Kidney (tissue), 14 donors: ENCODE measurements around the gene SLC35F1. TPM values are rescaled to one million over a fixed set of nuclear protein-coding genes. Genes with fewer than 3 reads are reported as not detected.

Source experiments
- DNase-seq, 5 donors: peaks; one replicate each; pipeline ENCODE4 v3.0.0-alpha.2; 2013 to 2020
- FAIRE-seq: peaks from 2 replicates; lab custom pipeline; 2012; peaks lifted over from hg19 to GRCh38; lab: Jason Lieb, UNC
- H3K27ac ChIP-seq, 2 donors: one replicate each; pipeline ENCODE4 v1.7.0; 2013; ENCODE audit warnings: low read depth in 2 of 2, low read length in 2 of 2, inconsistent platforms in 1 of 2
- H3K27me3 ChIP-seq: one replicate; pipeline ENCODE4 v1.7.1; 2013; ENCODE audit warnings: low read length, inconsistent platforms; ENCODE audit not compliant: control insufficient read depth, insufficient read depth
- H3K36me3 ChIP-seq, 3 donors: one replicate each; pipeline versions ENCODE4 v1.7.0 to v1.7.1; 2013; ENCODE audit warnings: low read length in 3 of 3, control low read depth in 1 of 3, inconsistent platforms in 1 of 3; ENCODE audit not compliant: insufficient read depth in 3 of 3, control insufficient read depth in 2 of 3
- H3K4me1 ChIP-seq, 3 donors: one replicate each; pipeline versions ENCODE4 v1.7.0 to v1.7.1; 2013; ENCODE audit warnings: low read length in 3 of 3, inconsistent platforms in 1 of 3, low read depth in 1 of 3; ENCODE audit not compliant: control insufficient read depth in 2 of 3, insufficient read depth in 2 of 3
- H3K4me3 ChIP-seq, 3 donors: one replicate each; pipeline versions ENCODE4 v1.7.0 to v1.8.1; 2013; ENCODE audit warnings: low read length in 3 of 3, control low read depth in 1 of 3, inconsistent platforms in 1 of 3
- H3K9ac ChIP-seq, 3 donors: one replicate each; pipeline versions ENCODE4 v1.7.0 to v1.7.1; 2013; ENCODE audit warnings: low read length in 3 of 3, control low read depth in 1 of 3, inconsistent platforms in 1 of 3
- H3K9me3 ChIP-seq, 3 donors: one replicate each; pipeline versions ENCODE4 v1.7.0 to v1.7.1; 2013; ENCODE audit warnings: low read length in 3 of 3, control low read depth in 1 of 3, inconsistent platforms in 1 of 3; ENCODE audit not compliant: control insufficient read depth in 2 of 3, insufficient read depth in 1 of 3
- intact Hi-C: fragments of 100-400 bp; cut with DNase I; formaldehyde crosslinking; loops from one replicate; pipeline ENCODE4 v1.11.1; 2022
- polyA plus RNA-seq: library from polyadenylated mRNA; stranded (reverse); fragments of 350-450 nt; fragmentation: Illumina TruSeq; extraction: RNeasy Lipid Tissue Mini Kit (QIAGEN cat#74804); gene quantifications from one replicate; pipeline ENCODE4 v1.2.3, GENCODE V29; 2014; ENCODE audit warnings: low read depth, low replicate concordance; ENCODE audit not compliant: insufficient read depth
- total RNA-seq: library from RNA; stranded (reverse); fragmentation: NEBNext Ultra II Directional; extraction: Animal tissue kit (Norgen Biotek cat#: 25700); gene quantifications from one replicate; pipeline ENCODE4 v1.2.1, GENCODE V29; 2021
- TF ChIP-seq, protein P1 (sequence below): IDR thresholded peaks from 3 replicates; pipeline ENCODE4 v1.5.1; 2012; ENCODE audit warnings: mild to moderate bottlenecking, moderate library complexity, borderline replicate concordance; ENCODE audit not compliant: insufficient read depth; ENCODE audit errors: extremely low read depth
- donor health status: control.
- donor health status: control.
- donor health status: control.
- donor health status: control.
- donor health status: control.
- donor health status: DM: yes; HTN: yes; CAD: no.
- donor health status: Normal renal cell carcinoma (clear cell type).

SLC35F1 gene
- total and polyA plus RNA-seq, 2 donors from 2014 or later, result 0.28 to 0.63 TPM

DNA sequence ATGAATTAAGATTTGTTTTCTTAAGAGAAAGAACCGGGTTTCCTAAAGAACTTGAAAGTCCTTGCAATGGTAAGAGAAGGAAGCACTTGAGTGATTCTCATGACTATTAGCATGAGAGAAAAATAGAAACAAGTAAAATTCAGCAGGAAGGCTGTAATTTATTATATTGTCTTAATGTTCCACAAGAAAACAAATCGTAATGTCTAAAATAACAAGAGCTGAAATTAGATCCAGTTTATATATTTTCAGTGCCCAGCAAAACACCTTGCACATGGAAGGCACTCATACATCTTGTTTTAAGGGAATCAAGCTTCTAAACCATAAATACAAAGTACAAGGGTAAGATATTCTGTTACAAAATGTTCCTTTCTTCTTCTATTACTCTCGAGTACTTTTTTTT, 411.6 kb downstream of the SLC35F1 start:
- no peaks in the 10 kb centered on the region for H3K36me3 ChIP-seq
- intact Hi-C loops, result no loop called here
- H3K27me3 ChIP-seq, result no peaks in the 10 kb centered on the region
- peak overlapping the region in 1 of 2 donors; percentile 55 for H3K27ac ChIP-seq
- no peak overlapping the region for H3K4me3 ChIP-seq
- TF ChIP-seq, protein P1, sequence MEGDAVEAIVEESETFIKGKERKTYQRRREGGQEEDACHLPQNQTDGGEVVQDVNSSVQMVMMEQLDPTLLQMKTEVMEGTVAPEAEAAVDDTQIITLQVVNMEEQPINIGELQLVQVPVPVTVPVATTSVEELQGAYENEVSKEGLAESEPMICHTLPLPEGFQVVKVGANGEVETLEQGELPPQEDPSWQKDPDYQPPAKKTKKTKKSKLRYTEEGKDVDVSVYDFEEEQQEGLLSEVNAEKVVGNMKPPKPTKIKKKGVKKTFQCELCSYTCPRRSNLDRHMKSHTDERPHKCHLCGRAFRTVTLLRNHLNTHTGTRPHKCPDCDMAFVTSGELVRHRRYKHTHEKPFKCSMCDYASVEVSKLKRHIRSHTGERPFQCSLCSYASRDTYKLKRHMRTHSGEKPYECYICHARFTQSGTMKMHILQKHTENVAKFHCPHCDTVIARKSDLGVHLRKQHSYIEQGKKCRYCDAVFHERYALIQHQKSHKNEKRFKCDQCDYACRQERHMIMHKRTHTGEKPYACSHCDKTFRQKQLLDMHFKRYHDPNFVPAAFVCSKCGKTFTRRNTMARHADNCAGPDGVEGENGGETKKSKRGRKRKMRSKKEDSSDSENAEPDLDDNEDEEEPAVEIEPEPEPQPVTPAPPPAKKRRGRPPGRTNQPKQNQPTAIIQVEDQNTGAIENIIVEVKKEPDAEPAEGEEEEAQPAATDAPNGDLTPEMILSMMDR, result no peak
- no peaks in the 10 kb centered on the region for H3K9me3 ChIP-seq
- DNase-seq (peak in 2 of 5 donors; percentile 47 to 61), FAIRE-seq (no peak)
- peaks cover 2 to 4% (median 2%) of the 10 kb centered on the region in 3 donors for H3K4me1 ChIP-seq
- H3K9ac ChIP-seq, result no peak overlapping the region

- TF ChIP-seq, protein P1, result no peak
- Histone ChIP-seq H3K4me1 (peaks cover 2 to 4% (median 2%) of the 10 kb centered on the region in 3 donors), H3K27ac (no peak overlapping the region), H3K9me3 (no peaks in the 10 kb centered on the region), H3K9ac (no peak overlapping the region), H3K27me3 (no peaks in the 10 kb centered on the region), H3K36me3 (no peaks in the 10 kb centered on the region), H3K4me3 (no peak overlapping the region)
- FAIRE-seq (no peak), DNase-seq (no peak)
- intact Hi-C loops, result no loop called here
Observed at GRCh38 chr6:118319416-118319815, 412.4 kb downstream of the SLC35F1 start.

- DNase-seq, result no peak
- no peaks in the 10 kb centered on the region for H3K9me3 ChIP-seq
- peaks cover 2 to 4% (median 2%) of the 10 kb centered on the region in 3 donors for H3K4me1 ChIP-seq
- no peaks in the 10 kb centered on the region for H3K27me3 ChIP-seq
- H3K36me3 ChIP-seq, result no peaks in the 10 kb centered on the region
- TF ChIP-seq, protein P1, result no peak
- no peak overlapping the region for H3K9ac ChIP-seq
- no peak overlapping the region for H3K27ac ChIP-seq
- FAIRE-seq, result no peak
- intact Hi-C loops, result no loop called here
- H3K4me3 ChIP-seq, result no peak overlapping the region
Observed at GRCh38 chr6:118319894-118320649, 413.0 kb downstream of the SLC35F1 start.
